ENCODE results near the gene TBC1D17.

DNA sequence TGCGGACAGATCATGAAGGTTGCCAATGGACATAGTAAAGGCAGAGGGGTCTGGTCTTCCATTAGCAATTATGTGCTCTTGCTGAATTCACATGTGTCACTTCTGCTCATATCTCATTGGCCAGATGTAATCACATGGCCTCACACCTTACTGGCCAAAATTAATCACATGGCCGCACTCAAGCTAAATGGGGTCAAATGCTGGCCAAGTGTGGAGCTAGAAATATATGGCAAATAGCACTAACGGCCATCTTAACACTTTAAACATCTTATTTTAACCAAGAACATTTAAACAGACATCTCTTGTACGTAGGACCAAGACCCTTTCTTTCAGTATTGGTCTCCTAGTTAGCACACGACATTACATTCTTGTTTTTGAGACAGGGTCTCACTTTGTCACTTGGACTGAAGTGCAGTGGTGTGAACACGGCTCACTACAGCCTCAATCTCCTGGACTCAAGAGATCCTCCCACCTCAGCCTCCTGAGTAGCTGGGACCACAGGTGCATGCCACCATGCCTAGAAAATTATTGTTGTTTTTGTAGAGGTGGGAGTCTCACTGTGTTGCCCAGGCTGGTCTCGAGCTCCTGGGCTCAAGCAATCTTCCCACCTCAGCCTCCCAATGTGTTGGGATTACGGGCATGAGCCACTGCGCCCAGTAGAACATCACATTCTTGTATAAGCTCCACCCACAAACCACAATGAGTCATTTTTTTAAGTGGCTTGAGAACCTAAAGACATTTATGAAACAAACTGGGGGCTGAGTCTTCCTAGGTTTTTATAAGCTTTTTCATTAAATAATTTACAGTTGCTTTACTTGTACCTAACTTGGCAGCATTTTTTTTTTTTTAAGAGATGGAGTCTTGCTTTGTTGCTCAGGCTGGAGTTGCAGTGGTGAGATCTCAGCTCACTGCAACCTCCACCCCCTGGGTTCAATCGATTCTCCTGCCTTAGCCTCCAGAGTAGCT lies 29.5 kb upstream of the TBC1D17 start:
- TF ChIP-seq, protein P1, sequence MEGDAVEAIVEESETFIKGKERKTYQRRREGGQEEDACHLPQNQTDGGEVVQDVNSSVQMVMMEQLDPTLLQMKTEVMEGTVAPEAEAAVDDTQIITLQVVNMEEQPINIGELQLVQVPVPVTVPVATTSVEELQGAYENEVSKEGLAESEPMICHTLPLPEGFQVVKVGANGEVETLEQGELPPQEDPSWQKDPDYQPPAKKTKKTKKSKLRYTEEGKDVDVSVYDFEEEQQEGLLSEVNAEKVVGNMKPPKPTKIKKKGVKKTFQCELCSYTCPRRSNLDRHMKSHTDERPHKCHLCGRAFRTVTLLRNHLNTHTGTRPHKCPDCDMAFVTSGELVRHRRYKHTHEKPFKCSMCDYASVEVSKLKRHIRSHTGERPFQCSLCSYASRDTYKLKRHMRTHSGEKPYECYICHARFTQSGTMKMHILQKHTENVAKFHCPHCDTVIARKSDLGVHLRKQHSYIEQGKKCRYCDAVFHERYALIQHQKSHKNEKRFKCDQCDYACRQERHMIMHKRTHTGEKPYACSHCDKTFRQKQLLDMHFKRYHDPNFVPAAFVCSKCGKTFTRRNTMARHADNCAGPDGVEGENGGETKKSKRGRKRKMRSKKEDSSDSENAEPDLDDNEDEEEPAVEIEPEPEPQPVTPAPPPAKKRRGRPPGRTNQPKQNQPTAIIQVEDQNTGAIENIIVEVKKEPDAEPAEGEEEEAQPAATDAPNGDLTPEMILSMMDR (IDR thresholded peaks at IDR 0.05): no peak
- no peak for TF ChIP-seq POLR2A (IDR thresholded peaks at IDR 0.05)
- TF ChIP-seq POLR2AphosphoS5 (IDR thresholded peaks at IDR 0.05): no peak
